ENCODE measurements around the gene RBMY1F.
"Not testable (repeated sequence)": the region's sequence is repeated elsewhere in the genome, so short reads cannot be mapped to it uniquely, and the experiment has no call there.

Gene RBMY1F

GRCh38 chrY:22182823-22183222 is at the start of gene RBMY1F:
TSS of gene RBMY1F (minus strand) at chrY:22182923. CDS start at chrY:22180969, 1,954 bp downstream.
- DNase-seq, result not testable (repeated sequence)

GRCh38 chrY:22151144-22151543 is 31.6 kb downstream of the RBMY1F start:
- DNase-seq, result not testable (repeated sequence)

GRCh38 chrY:22141011-22141695 is 41.6 kb downstream of the RBMY1F start:
- not testable (repeated sequence) for DNase-seq

GRCh38 chrY:22134719-22135118 is 48.0 kb downstream of the RBMY1F start:
- not testable (repeated sequence) for DNase-seq

DNA sequence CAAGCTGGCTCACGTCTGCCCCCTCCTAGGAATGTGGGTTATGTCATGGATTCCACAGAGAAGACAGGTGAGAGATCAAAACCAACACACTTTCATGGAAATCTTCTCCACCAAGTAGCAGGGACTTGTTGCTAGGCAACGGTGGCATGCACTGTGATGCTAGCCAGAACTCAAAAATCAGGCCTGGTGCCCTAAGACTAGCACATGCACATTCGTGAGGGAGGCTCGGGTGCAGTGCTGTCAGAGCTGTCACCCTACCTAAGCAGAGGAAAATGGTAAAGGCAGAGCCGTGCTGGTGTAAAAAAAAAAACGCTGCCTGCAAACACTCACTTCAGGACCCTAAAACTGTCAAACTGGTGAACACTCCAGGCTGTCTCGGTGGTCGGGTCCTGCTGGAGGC is 52.2 kb downstream of the RBMY1F start:
- DNase-seq, result not testable (repeated sequence)
